ENCODE data around the gene KCNK10.

Gene KCNK10

DNA sequence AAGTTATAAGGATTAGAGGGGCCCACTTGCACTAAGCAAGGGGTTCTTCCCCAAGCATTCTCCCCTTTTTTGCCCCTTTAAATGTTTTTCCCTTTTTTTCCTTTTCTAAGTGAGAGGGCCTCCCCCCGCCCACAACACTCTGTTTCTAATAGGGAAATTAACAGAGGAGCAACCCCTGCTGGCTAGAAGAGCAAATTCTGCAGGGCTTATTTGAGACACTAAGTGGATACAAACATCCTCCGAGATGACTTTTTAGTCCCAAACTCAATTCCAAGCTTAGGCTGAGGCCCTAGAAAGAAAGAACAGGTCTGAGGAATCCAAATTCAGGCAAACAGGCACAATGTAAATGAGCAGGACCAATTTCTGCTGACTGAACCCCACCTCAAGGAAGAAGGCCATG lies 179.3 kb downstream of the KCNK10 start:
- no peaks in the 10 kb centered on the region for H3K4me1 ChIP-seq (ENCODE audit: insufficient read depth, insufficient read length)
- H3K4me3 ChIP-seq (ENCODE audit: insufficient read length, low read depth), result no peak overlapping the region
- TF ChIP-seq ZNF274 (IDR thresholded peaks at IDR 0.05; ENCODE audit: low read depth, low read length), result no peak
- TF ChIP-seq SUZ12 (IDR thresholded peaks at IDR 0.05; ENCODE audit: extremely low read depth, insufficient read depth, insufficient read length), result no peak
- no peak for TF ChIP-seq YY1 (IDR thresholded peaks at IDR 0.05; ENCODE audit: insufficient read depth, insufficient read length)
- H3K27me3 ChIP-seq (ENCODE audit: insufficient read depth, insufficient read length), result no peaks in the 10 kb centered on the region
- H3K9me3 ChIP-seq (ENCODE audit: insufficient read depth, low read length), result no peaks in the 10 kb centered on the region; the same call in 1 of the 2 replicates
- DNase-seq (ENCODE audit: low read depth, low spot score), result no peak
- no peaks in the 10 kb centered on the region for H3K36me3 ChIP-seq (ENCODE audit: insufficient read depth, insufficient read length, low read length)
- no peak overlapping the region for H3K9ac ChIP-seq (ENCODE audit: insufficient read length, low read depth)

GRCh38 chr14:88142997-88143396 lies 180.1 kb downstream of the KCNK10 start:
- no peaks in the 10 kb centered on the region; the same call in 1 of the 2 replicates for H3K9me3 ChIP-seq (ENCODE audit: insufficient read depth, low read length)
- H3K4me3 ChIP-seq (ENCODE audit: insufficient read length, low read depth), result no peak overlapping the region
- H3K36me3 ChIP-seq (ENCODE audit: insufficient read depth, insufficient read length, low read length), result no peaks in the 10 kb centered on the region
- no peaks in the 10 kb centered on the region for H3K27me3 ChIP-seq (ENCODE audit: insufficient read depth, insufficient read length)
- no peaks in the 10 kb centered on the region for H3K4me1 ChIP-seq (ENCODE audit: insufficient read depth, insufficient read length)
- DNase-seq (ENCODE audit: low read depth, low spot score), result no peak
- H3K9ac ChIP-seq (ENCODE audit: insufficient read length, low read depth), result no peak overlapping the region
- TF ChIP-seq SUZ12 (IDR thresholded peaks at IDR 0.05; ENCODE audit: extremely low read depth, insufficient read depth, insufficient read length) (no peak), YY1 (IDR thresholded peaks at IDR 0.05; ENCODE audit: insufficient read depth, insufficient read length) (no peak), ZNF274 (IDR thresholded peaks at IDR 0.05; ENCODE audit: low read depth, low read length) (no peak)

DNA sequence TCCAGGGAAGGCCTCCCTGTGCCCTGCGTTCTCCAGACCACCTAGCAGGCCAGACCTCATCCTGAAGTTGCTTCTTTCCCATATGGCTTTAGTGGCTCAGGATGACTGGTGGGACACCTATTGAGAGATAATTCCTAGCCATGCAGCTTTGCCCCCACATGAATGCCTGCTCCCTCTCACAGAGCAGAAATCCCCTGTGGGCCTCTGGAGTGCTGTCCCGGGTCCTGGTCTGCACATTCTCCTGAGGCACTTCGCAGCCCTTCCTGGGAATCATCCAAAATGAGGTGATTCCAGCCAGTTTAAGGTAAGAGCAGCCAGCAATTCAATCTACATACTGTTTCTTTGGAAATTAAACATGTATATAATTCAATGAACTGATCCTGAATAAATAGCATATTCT lies 182.2 kb downstream of the KCNK10 start:
- Histone ChIP-seq H3K9ac (ENCODE audit: insufficient read length, low read depth) (no peak overlapping the region), H3K36me3 (ENCODE audit: insufficient read depth, insufficient read length, low read length) (no peaks in the 10 kb centered on the region), H3K4me3 (ENCODE audit: insufficient read length, low read depth) (no peak overlapping the region), H3K4me1 (ENCODE audit: insufficient read depth, insufficient read length) (no peaks in the 10 kb centered on the region), H3K27me3 (ENCODE audit: insufficient read depth, insufficient read length) (no peaks in the 10 kb centered on the region), H3K9me3 (ENCODE audit: insufficient read depth, low read length) (no peaks in the 10 kb centered on the region)
- no peak for DNase-seq (ENCODE audit: low read depth, low spot score)
- TF ChIP-seq SUZ12 (IDR thresholded peaks at IDR 0.05; ENCODE audit: extremely low read depth, insufficient read depth, insufficient read length) (no peak), ZNF274 (IDR thresholded peaks at IDR 0.05; ENCODE audit: low read depth, low read length) (no peak), YY1 (IDR thresholded peaks at IDR 0.05; ENCODE audit: insufficient read depth, insufficient read length) (no peak)

- TF ChIP-seq ZNF274 (IDR thresholded peaks at IDR 0.05; ENCODE audit: low read depth, low read length) (no peak), YY1 (IDR thresholded peaks at IDR 0.05; ENCODE audit: insufficient read depth, insufficient read length) (no peak), SUZ12 (IDR thresholded peaks at IDR 0.05; ENCODE audit: extremely low read depth, insufficient read depth, insufficient read length) (no peak)
- no peaks in the 10 kb centered on the region for H3K4me1 ChIP-seq (ENCODE audit: insufficient read depth, insufficient read length)
- H3K9ac ChIP-seq (ENCODE audit: insufficient read length, low read depth), result no peak overlapping the region
- H3K27me3 ChIP-seq (ENCODE audit: insufficient read depth, insufficient read length), result no peaks in the 10 kb centered on the region
- H3K9me3 ChIP-seq (ENCODE audit: insufficient read depth, low read length), result no peaks in the 10 kb centered on the region
- no peak for DNase-seq (ENCODE audit: low read depth, low spot score)
- H3K4me3 ChIP-seq (ENCODE audit: insufficient read length, low read depth), result no peak overlapping the region
- H3K36me3 ChIP-seq (ENCODE audit: insufficient read depth, insufficient read length, low read length), result no peaks in the 10 kb centered on the region
These were observed 185.7 kb downstream of the KCNK10 start for GRCh38 chr14:88137327-88137726.
